GM23338 (cell line): Measurements from ENCODE around the gene NOP9. TPM values are rescaled to one million over a fixed set of nuclear protein-coding genes. Genes with fewer than 3 reads are reported as not detected.

ENCODE experiments used
- ATAC-seq: fragments of 200-7000 bp; cut with Tn5 transposase; 3 replicates; pipeline ENCODE4 v1.9.1; 2020
- DNase-seq: peaks from one replicate; pipeline ENCODE4 v3.0.0-alpha.2; 2015; ENCODE audit warnings: low spot score
- H2AFZ ChIP-seq: fragments of 200-600 bp; sonication (generic); 2 replicates; pipeline ENCODE4 v1.8.0; 2016; ENCODE audit warnings: antibody characterized with exemption, mild to moderate bottlenecking, moderate library complexity
- H3F3A ChIP-seq: fragments of 200-600 bp; sonication (generic); replicated peaks from 2 replicates; pipeline ENCODE4 v1.8.0; 2017; ENCODE audit warnings: antibody characterized with exemption, mixed run types, low read depth
- H3K27ac ChIP-seq: fragments of 200-600 bp; sonication (generic); 2 replicates; pipeline ENCODE4 v1.6.1; 2016; ENCODE audit warnings: low read depth
- H3K27me3 ChIP-seq: fragments of 200-600 bp; sonication (generic); 2 replicates; pipeline ENCODE4 v1.8.0; 2016; ENCODE audit warnings: mild to moderate bottlenecking, mixed run types, moderate library complexity; ENCODE audit not compliant: insufficient read depth
- H3K36me3 ChIP-seq: fragments of 200-600 bp; sonication (generic); 2 replicates; pipeline ENCODE4 v1.8.0; 2016; ENCODE audit warnings: mild to moderate bottlenecking; ENCODE audit not compliant: insufficient read depth
- H3K4me1 ChIP-seq: fragments of 200-600 bp; sonication (generic); 2 replicates; pipeline ENCODE4 v1.8.0; 2016; ENCODE audit warnings: mild to moderate bottlenecking, moderate library complexity; ENCODE audit not compliant: insufficient read depth
- H3K4me2 ChIP-seq: fragments of 200-600 bp; sonication (generic); 2 replicates; pipeline ENCODE4 v1.7.1; 2017; ENCODE audit warnings: mixed run types
- H3K4me3 ChIP-seq: fragments of 200-600 bp; sonication (generic); 2 replicates; pipeline ENCODE4 v1.6.1; 2016; ENCODE audit warnings: mixed run types
- H3K79me2 ChIP-seq: fragments of 200-600 bp; sonication (generic); replicated peaks from 2 replicates; pipeline ENCODE4 v1.8.0; 2017; ENCODE audit warnings: mild to moderate bottlenecking; ENCODE audit not compliant: insufficient read depth
- H3K9me2 ChIP-seq: fragments of 200-600 bp; sonication (generic); 2 replicates; pipeline ENCODE4 v1.8.0; 2017; ENCODE audit not compliant: insufficient read depth
- H4K20me1 ChIP-seq: fragments of 200-600 bp; sonication (generic); replicated peaks from 2 replicates; pipeline ENCODE4 v1.8.0; 2017; ENCODE audit warnings: mild to moderate bottlenecking; ENCODE audit not compliant: insufficient read depth
- H3K27ac Mint-ChIP-seq: 2 replicates; pipeline ENCODE4 v1.8.0; 2020; ENCODE audit warnings: inconsistent platforms, mild to moderate bottlenecking, moderate library complexity, mixed read lengths
- H3K27me3 Mint-ChIP-seq: 3 replicates; pipeline ENCODE4 v1.8.0; 2022; ENCODE audit warnings: low read depth, mild to moderate bottlenecking, moderate library complexity, mixed read lengths, inconsistent platforms; ENCODE audit not compliant: insufficient read depth, poor library complexity
- H3K36me3 Mint-ChIP-seq: 3 replicates; pipeline ENCODE4 v1.8.0; 2021; ENCODE audit warnings: low read depth, mild to moderate bottlenecking, inconsistent platforms, moderate library complexity, mixed read lengths
- H3K4me1 Mint-ChIP-seq: 3 replicates; pipeline ENCODE4 v1.8.0; 2020; ENCODE audit warnings: mild to moderate bottlenecking, inconsistent platforms, mixed read lengths
- H3K4me3 Mint-ChIP-seq: 3 replicates; pipeline ENCODE4 v1.8.0; 2021; ENCODE audit warnings: moderate library complexity, mild to moderate bottlenecking, inconsistent platforms, mixed read lengths
- H3K9me3 Mint-ChIP-seq: 3 replicates; pipeline ENCODE4 v1.8.0; 2020; ENCODE audit warnings: moderate library complexity, mild to moderate bottlenecking, inconsistent platforms, mixed read lengths
- CREB1 ChIP-seq: fragments of 250-450 bp; sonication (Bioruptor Pico); IDR thresholded peaks from 2 replicates; pipeline ENCODE4 v1.5.0; 2020; ENCODE audit warnings: low read depth, mild to moderate bottlenecking, moderate library complexity
- ETS1 ChIP-seq: IDR thresholded peaks from 2 replicates; pipeline ENCODE4 v1.6.1; 2016; ENCODE audit warnings: antibody characterized with exemption
- EZH2 ChIP-seq: fragments of 200-600 bp; sonication (generic); IDR thresholded peaks from one replicate; pipeline ENCODE4 v1.8.0; 2017; ENCODE audit warnings: antibody characterized with exemption, mild to moderate bottlenecking, low read depth; ENCODE audit not compliant: unreplicated experiment
- EZH2phosphoT487 ChIP-seq: fragments of 200-600 bp; sonication (generic); IDR thresholded peaks from one replicate; pipeline ENCODE4 v1.8.1; 2018; ENCODE audit warnings: antibody characterized with exemption; ENCODE audit not compliant: unreplicated experiment
- JUNB ChIP-seq: IDR thresholded peaks from one replicate; pipeline ENCODE4 v1.6.1; 2016; ENCODE audit warnings: antibody characterized with exemption; ENCODE audit not compliant: unreplicated experiment
- NANOG ChIP-seq: IDR thresholded peaks from 2 replicates; pipeline ENCODE4 v1.6.1; 2016; ENCODE audit warnings: antibody characterized with exemption, borderline replicate concordance
- POLR2AphosphoS5 ChIP-seq: IDR thresholded peaks from 2 replicates; pipeline ENCODE4 v1.6.1; 2016; ENCODE audit warnings: antibody characterized with exemption, low read depth
- REST ChIP-seq: IDR thresholded peaks from one replicate; pipeline ENCODE4 v1.6.1; 2018; ENCODE audit warnings: antibody characterized with exemption; ENCODE audit not compliant: unreplicated experiment
- STAT1 ChIP-seq: IDR thresholded peaks from one replicate; pipeline ENCODE4 v1.6.1; 2016; ENCODE audit warnings: antibody characterized with exemption; ENCODE audit not compliant: unreplicated experiment
- ZNF114 ChIP-seq: fragments of 250-450 bp; sonication (Bioruptor Pico); IDR thresholded peaks from 2 replicates; pipeline ENCODE4 v1.5.0; 2020; ENCODE audit warnings: mild to moderate bottlenecking, moderate library complexity
- ZNF331 ChIP-seq: fragments of 250-450 bp; sonication (Bioruptor Pico); IDR thresholded peaks from 2 replicates; pipeline ENCODE4 v1.5.0; 2020; ENCODE audit warnings: low read depth, mild to moderate bottlenecking, moderate library complexity
- ZNF462 ChIP-seq: fragments of 250-450 bp; sonication (Bioruptor Pico); IDR thresholded peaks from 2 replicates; pipeline ENCODE4 v1.5.0; 2020; ENCODE audit warnings: mild to moderate bottlenecking, moderate library complexity
- polyA plus RNA-seq: library from polyadenylated mRNA; unstranded; fragments of >200 nt; fragmentation: Nextera tagmentation; extraction: Ambion mirVana; gene quantifications from 2 replicates; pipeline ENCODE4 v1.2.1, GENCODE V29; 2016
- total RNA-seq: library from RNA; depleted of rRNA; stranded (reverse); fragments of >200 nt; shearing (Covaris generic); gene quantifications from 2 replicates; pipeline ENCODE4 v1.2.3, GENCODE V29; 2014
- TF ChIP-seq, protein P1 (sequence below), 2 experiments: fragments of 200-600 bp in 1 of 2; sonication (generic) in 1 of 2; conservative IDR thresholded peaks; 2 replicates each; pipeline versions ENCODE4 v1.5.1 to v1.6.1; 2016 to 2017; ENCODE audit warnings: antibody characterized with exemption in 2 of 2, low read depth in 2 of 2, mild to moderate bottlenecking in 2 of 2, moderate library complexity in 1 of 2

Gene NOP9
- total and polyA plus RNA-seq, 2 experiments from 2014 or later = 7.9 to 32.8 TPM

GRCh38 chr14:24271834-24272263 lies 27.8 kb upstream of the NOP9 start:
- DNase-seq (no peak), ATAC-seq (no peak)
- Mint-ChIP-seq H3K9me3 (no peaks in the 10 kb centered on the region; the same call in 2 of the 3 replicates), H3K4me1 (peaks cover 22% of the 10 kb centered on the region), H3K27ac (no peak overlapping the region), H3K36me3 (peaks cover 6% of the 10 kb centered on the region; the same call in 2 of the 3 replicates), H3K4me3 (peak overlapping the region; percentile 77), H3K27me3 (peaks cover 10% of the 10 kb centered on the region)
- Histone ChIP-seq H3K4me3 (peak overlapping the region; percentile 86), H3K27ac (no peak overlapping the region), H3F3A (peaks cover 11% of the 10 kb centered on the region; the same call in 1 of the 2 replicates), H3K4me1 (peaks cover 16% of the 10 kb centered on the region), H3K4me2 (peak overlapping the region; percentile 84), H3K9me2 (no peaks in the 10 kb centered on the region), H3K36me3 (no peaks in the 10 kb centered on the region), H3K27me3 (no peaks in the 10 kb centered on the region), H3K79me2 (no peaks in the 10 kb centered on the region; the same call in 1 of the 2 replicates), H4K20me1 (no peaks in the 10 kb centered on the region), H2AFZ (peak overlapping the region; percentile 38; the same call in 1 of the 2 replicates)
- TF ChIP-seq NANOG (no peak), POLR2AphosphoS5 (no peak), JUNB (no peak), ZNF114 (CRISPR knock-in tag) (no peak), CREB1 (CRISPR knock-in tag) (no peak), REST (no peak), STAT1 (no peak), ZNF462 (CRISPR knock-in tag) (no peak), ZNF331 (CRISPR knock-in tag) (no peak), EZH2phosphoT487 (no peak), EZH2 (no peak), ETS1 (no peak)
- TF ChIP-seq, protein P1, sequence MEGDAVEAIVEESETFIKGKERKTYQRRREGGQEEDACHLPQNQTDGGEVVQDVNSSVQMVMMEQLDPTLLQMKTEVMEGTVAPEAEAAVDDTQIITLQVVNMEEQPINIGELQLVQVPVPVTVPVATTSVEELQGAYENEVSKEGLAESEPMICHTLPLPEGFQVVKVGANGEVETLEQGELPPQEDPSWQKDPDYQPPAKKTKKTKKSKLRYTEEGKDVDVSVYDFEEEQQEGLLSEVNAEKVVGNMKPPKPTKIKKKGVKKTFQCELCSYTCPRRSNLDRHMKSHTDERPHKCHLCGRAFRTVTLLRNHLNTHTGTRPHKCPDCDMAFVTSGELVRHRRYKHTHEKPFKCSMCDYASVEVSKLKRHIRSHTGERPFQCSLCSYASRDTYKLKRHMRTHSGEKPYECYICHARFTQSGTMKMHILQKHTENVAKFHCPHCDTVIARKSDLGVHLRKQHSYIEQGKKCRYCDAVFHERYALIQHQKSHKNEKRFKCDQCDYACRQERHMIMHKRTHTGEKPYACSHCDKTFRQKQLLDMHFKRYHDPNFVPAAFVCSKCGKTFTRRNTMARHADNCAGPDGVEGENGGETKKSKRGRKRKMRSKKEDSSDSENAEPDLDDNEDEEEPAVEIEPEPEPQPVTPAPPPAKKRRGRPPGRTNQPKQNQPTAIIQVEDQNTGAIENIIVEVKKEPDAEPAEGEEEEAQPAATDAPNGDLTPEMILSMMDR (conservative IDR thresholded peaks at IDR 0.05; ENCODE audit: low read depth in 2 of 2) = no peak
